SK-N-SH (cell line): ENCODE data around the gene PYCR2. TPM values are rescaled to one million over a fixed set of nuclear protein-coding genes. Genes with fewer than 3 reads are reported as not detected.

Experiments
- CTCF ChIA-PET: fragments of 300-600, 350-600 bp; formaldehyde crosslinking; extraction: SDS; loops from one replicate; lab custom pipeline; 2021; lab: Yijun Ruan, JAX
- POLR2A ChIA-PET: fragments of 350-600 bp; sonication (Branson Sonifier 250); formaldehyde crosslinking; extraction: SDS; loops from one replicate; lab custom pipeline; 2020; ENCODE audit warnings: antibody characterized with exemption, inconsistent platforms; lab: Yijun Ruan, JAX
- DNase-seq: peaks from one replicate; pipeline ENCODE4 v3.0.0; 2012
- H2AFZ ChIP-seq: fragments of 200-600 bp; sonication (generic); 2 replicates; pipeline ENCODE4 v1.8.1; 2016; ENCODE audit warnings: antibody characterized with exemption, mild to moderate bottlenecking, low read depth
- H3F3A ChIP-seq: fragments of 200-600 bp; sonication (generic); replicated peaks from 2 replicates; pipeline ENCODE3; 2016; ENCODE audit warnings: antibody characterized with exemption, mild to moderate bottlenecking; ENCODE audit not compliant: insufficient read depth
- H3K27ac ChIP-seq, 2 experiments: fragments of 200-500 bp in 1 of 2; fragments of 200-600 bp in 1 of 2; sonication (Bioruptor generic) in 1 of 2; sonication (generic), shearing (Covaris generic) in 1 of 2; 2 replicates each; pipeline versions ENCODE4 v1.5.1 to v1.6.1; 2014 to 2016; ENCODE audit warnings: low read depth in 2 of 2, inconsistent platforms in 1 of 2, low read length in 1 of 2, mild to moderate bottlenecking in 1 of 2, mixed read lengths in 1 of 2
- H3K27me3 ChIP-seq: fragments of 200-600 bp; sonication (generic), shearing (Covaris generic); 2 replicates; pipeline ENCODE4 v1.6.1; 2016; ENCODE audit warnings: mixed run types; ENCODE audit not compliant: insufficient read depth
- H3K36me3 ChIP-seq, 2 experiments: fragments of 200-500 bp in 1 of 2; fragments of 200-600 bp in 1 of 2; sonication (Bioruptor generic) in 1 of 2; sonication (generic) in 1 of 2; replicated peaks in 1 of 2; 2 replicates each; pipeline versions ENCODE3 to v1.5.1; 2014 to 2016; ENCODE audit warnings: low read length in 1 of 2, mild to moderate bottlenecking in 1 of 2; ENCODE audit not compliant: insufficient read depth in 2 of 2, control insufficient read depth in 1 of 2
- H3K4me1 ChIP-seq, 2 experiments: fragments of 200-500 bp in 1 of 2; fragments of 200-600 bp in 1 of 2; sonication (Bioruptor generic) in 1 of 2; sonication (generic), shearing (Covaris generic) in 1 of 2; 2 replicates each; pipeline versions ENCODE4 v1.5.1 to v1.6.1; 2014 to 2016; ENCODE audit warnings: low read depth in 1 of 2, low read length in 1 of 2, mixed run types in 1 of 2; ENCODE audit not compliant: insufficient read depth in 2 of 2, control insufficient read depth in 1 of 2
- H3K4me2 ChIP-seq: fragments of 200-600 bp; sonication (generic), shearing (Covaris generic); 2 replicates; pipeline ENCODE4 v1.6.1; 2017; ENCODE audit warnings: mixed run types
- H3K4me3 ChIP-seq, 2 experiments: fragments of 200-500 bp in 1 of 2; fragments of 200-600 bp in 1 of 2; sonication (Bioruptor generic) in 1 of 2; sonication (generic), shearing (Covaris generic) in 1 of 2; 2 replicates each; pipeline versions ENCODE4 v1.5.1 to v1.8.1; 2014 to 2016; ENCODE audit warnings: low read depth in 2 of 2, inconsistent platforms in 1 of 2, low read length in 1 of 2, mild to moderate bottlenecking in 1 of 2, mixed read lengths in 1 of 2, moderate library complexity in 1 of 2
- H3K79me2 ChIP-seq: fragments of 200-600 bp; sonication (generic); 2 replicates; pipeline ENCODE4 v1.8.1; 2017; ENCODE audit warnings: mild to moderate bottlenecking; ENCODE audit not compliant: insufficient read depth
- H3K9ac ChIP-seq: fragments of 200-600 bp; sonication (generic); 2 replicates; pipeline ENCODE4 v1.6.1; 2017; ENCODE audit warnings: mixed run types
- H3K9me2 ChIP-seq: fragments of 200-600 bp; sonication (generic); 2 replicates; pipeline ENCODE4 v1.6.1; 2017; ENCODE audit warnings: mixed run types
- H3K9me3 ChIP-seq: fragments of 200-600 bp; sonication (generic); 2 replicates; pipeline ENCODE4 v1.6.1; 2017; ENCODE audit warnings: mixed run types, mild to moderate bottlenecking, moderate library complexity
- H4K20me1 ChIP-seq: fragments of 200-600 bp; sonication (generic); 2 replicates; pipeline ENCODE4 v1.6.1; 2017; ENCODE audit warnings: mild to moderate bottlenecking, mixed run types; ENCODE audit not compliant: insufficient read depth
- CHD2 ChIP-seq: fragments of 150-350 bp; IDR thresholded peaks from 2 replicates; pipeline ENCODE4 v1.6.1; 2018; ENCODE audit warnings: low read length; ENCODE audit not compliant: partially characterized antibody
- CTCF ChIP-seq: fragments of 200-600 bp; sonication (generic); IDR thresholded peaks from 2 replicates; pipeline ENCODE4 v1.6.1; 2017; ENCODE audit warnings: antibody characterized with exemption, mild to moderate bottlenecking, moderate library complexity
- FOXJ3 ChIP-seq: sonication (generic); formaldehyde crosslinking; IDR thresholded peaks from 2 replicates; pipeline ENCODE4 v1.5.1; 2020; ENCODE audit warnings: mild to moderate bottlenecking, missing genetic modification reagents
- FOXM1 ChIP-seq: IDR thresholded peaks from 2 replicates; pipeline ENCODE4 v1.4.0; 2012; ENCODE audit warnings: low read depth, mild to moderate bottlenecking
- GABPA ChIP-seq: IDR thresholded peaks from 2 replicates; pipeline ENCODE4 v1.4.0; 2012; ENCODE audit warnings: low read depth, mild to moderate bottlenecking
- GATA2 ChIP-seq: sonication (generic); formaldehyde crosslinking; IDR thresholded peaks from 2 replicates; pipeline ENCODE4 v1.5.0; 2020; ENCODE audit warnings: mild to moderate bottlenecking, missing genetic modification reagents
- IRF3 ChIP-seq: fragments of 150-350 bp; IDR thresholded peaks from 2 replicates; pipeline ENCODE4 v1.6.1; 2016; ENCODE audit warnings: mild to moderate bottlenecking, low read depth, low read length
- MAX ChIP-seq: IDR thresholded peaks from 2 replicates; pipeline ENCODE4 v1.4.0; 2012; ENCODE audit warnings: low read depth
- NRF1 ChIP-seq: IDR thresholded peaks from 2 replicates; pipeline ENCODE4 v1.6.1; 2012; ENCODE audit warnings: low read depth, mild to moderate bottlenecking, low read length
- PBX3 ChIP-seq: IDR thresholded peaks from 2 replicates; pipeline ENCODE4; 2012
- POLR2AphosphoS5 ChIP-seq: IDR thresholded peaks from 2 replicates; pipeline ENCODE4 v1.6.1; 2012; ENCODE audit warnings: low read depth, low read length
- RAD21 ChIP-seq: IDR thresholded peaks from 2 replicates; pipeline ENCODE4 v1.6.1; 2012; ENCODE audit warnings: mild to moderate bottlenecking, low read length
- RCOR1 ChIP-seq: fragments of 150-350 bp; IDR thresholded peaks from 2 replicates; pipeline ENCODE4 v1.6.1; 2017; ENCODE audit warnings: antibody characterized with exemption, low read length
- SIN3A ChIP-seq: IDR thresholded peaks from 2 replicates; pipeline ENCODE4 v1.6.1; 2012; ENCODE audit warnings: low read depth, mild to moderate bottlenecking, low read length, moderate library complexity, borderline replicate concordance
- SMC3 ChIP-seq: IDR thresholded peaks from 2 replicates; pipeline ENCODE4 v1.6.1; 2012; ENCODE audit warnings: low read depth, low read length, improper control_type of control experiment
- TAF1 ChIP-seq: IDR thresholded peaks from 2 replicates; pipeline ENCODE4 v1.6.1; 2012; ENCODE audit warnings: low read depth, mild to moderate bottlenecking, low read length, moderate library complexity, borderline replicate concordance
- TCF12 ChIP-seq: IDR thresholded peaks from 2 replicates; pipeline ENCODE4 v1.4.0; 2012
- TEAD4 ChIP-seq: IDR thresholded peaks from 2 replicates; pipeline ENCODE4 v1.4.0; 2012; ENCODE audit warnings: mild to moderate bottlenecking, borderline replicate concordance; ENCODE audit not compliant: insufficient read depth
- YY1 ChIP-seq: IDR thresholded peaks from 2 replicates; pipeline ENCODE4 v1.4.0; 2012; ENCODE audit warnings: low read depth, mild to moderate bottlenecking
- WGBS: methylation state at CpG from one replicate; pipeline ENCODE4 v1.1.6; 2017; ENCODE audit warnings: low lambda C conversion rate; 5-methylcytosine and 5-hydroxymethylcytosine counted together
- polyA plus RNA-seq, 3 experiments: library from polyadenylated mRNA; depleted of rRNA; stranded (reverse); fragments of >200 nt; gene quantifications; 2 replicates each; pipeline ENCODE4 v1.2.3, GENCODE V29; 2012

Gene PYCR2
- polyA plus RNA-seq, 1 of the 3 experiments (the other 2 are of a cell fraction), result 95.3 TPM

GRCh38 chr1:225923692-225924555, at the start of gene PYCR2 (continued):
- peak; percentile 88 for TF ChIP-seq POLR2AphosphoS5
- peak; percentile 90 for TF ChIP-seq MAX
- TF ChIP-seq SMC3, result no peak
- no peak; the same call in 1 of the 2 replicates for TF ChIP-seq RCOR1
- 0 out of 2 replicates have a peak, but pooled peaks have one; percentile 13 for TF ChIP-seq RAD21
- no peak for TF ChIP-seq TEAD4
- peak; percentile 76 for TF ChIP-seq GABPA

- no peak overlapping the region for H3K27ac ChIP-seq
- no peak overlapping the region for H3K4me3 ChIP-seq
- H3K36me3 ChIP-seq, result no peaks in the 10 kb centered on the region
- no peaks in the 10 kb centered on the region for H3K27me3 ChIP-seq
- H3K9ac ChIP-seq, result no peak overlapping the region
- 81% methylated on average over 5 of the region's 5 CpGs for WGBS
- H3K79me2 ChIP-seq, result no peaks in the 10 kb centered on the region
- H3K9me2 ChIP-seq, result no peaks in the 10 kb centered on the region
- DNase-seq, result no peak
- peaks cover 8% of the 10 kb centered on the region for H3F3A ChIP-seq
- TF ChIP-seq FOXM1 (no peak), GATA2 (CRISPR knock-in tag) (no peak), CTCF (no peak), RCOR1 (no peak), NRF1 (no peak), SIN3A (no peak), TCF12 (no peak), TAF1 (no peak), FOXJ3 (CRISPR knock-in tag) (no peak), PBX3 (no peak), CHD2 (no peak), YY1 (no peak), IRF3 (no peak)
- H3K4me1 ChIP-seq, result no peaks in the 10 kb centered on the region; a peak in 1 of 4 replicates
- ChIA-PET POLR2A (no interaction called here), CTCF (interaction anchor here (3.8 to 7.8 kb wide), 2 partner anchors 195 to 501 kb away, joined by 26 to 130 read pairs; partner anchors contain the start of gene SRP9)
- H3K9me3 ChIP-seq, result no peaks in the 10 kb centered on the region
- H4K20me1 ChIP-seq, result no peaks in the 10 kb centered on the region
- H2AFZ ChIP-seq, result no peak overlapping the region
- H3K4me2 ChIP-seq, result no peak overlapping the region
Measured at GRCh38 chr1:225973158-225973557, 49.1 kb upstream of the PYCR2 start.
